GM12878 (cell line): ENCODE measurements around the gene C17orf114.

Experiments
- ATAC-seq: fragments of 200-7000 bp; cut with Tn5 transposase; 3 replicates; pipeline ENCODE4 v1.9.1; 2020; ENCODE audit warnings: mild to moderate bottlenecking, moderate library complexity
- BruUV-seq: library from RNA; stranded (reverse); fragments of 400-500 nt; replicated peaks from 2 replicates; lab custom pipeline; 2021; lab: Mats Ljungman, UMichigan
- CTCF ChIA-PET: fragments of 300-600 bp; sonication (Branson Sonifier 250); formaldehyde crosslinking; extraction: SDS; loops from one replicate; lab custom pipeline; 2021; ENCODE audit warnings: inconsistent platforms; lab: Yijun Ruan, JAX
- POLR2A ChIA-PET: fragments of 350-600 bp; formaldehyde crosslinking; extraction: SDS; loops from one replicate; lab custom pipeline; 2021; ENCODE audit warnings: inconsistent platforms; lab: Charles Lee
- RAD21 ChIA-PET: fragments of 300-600 bp; sonication (Branson Sonifier 250); formaldehyde crosslinking; loops from one replicate; lab custom pipeline; 2023; ENCODE audit warnings: antibody characterized with exemption; ENCODE audit not compliant: unreplicated experiment; lab: Charles Lee
- SMC1A ChIA-PET: fragments of 300-600 bp; sonication (Branson Sonifier 250); formaldehyde crosslinking; loops from one replicate; lab custom pipeline; 2023; ENCODE audit not compliant: unreplicated experiment, uncharacterized antibody; lab: Charles Lee
- DNase-seq: peaks from one replicate; pipeline ENCODE4 v3.0.0-alpha.2; 2011; ENCODE audit warnings: low read depth, low spot score
- FAIRE-seq: peaks from 3 replicates; lab custom pipeline; 2011; peaks lifted over from hg19 to GRCh38; lab: Jason Lieb, UNC
- H2AFZ ChIP-seq: 2 replicates; pipeline ENCODE4 v1.6.0; 2011; ENCODE audit warnings: low read depth, low read length, control low read depth; ENCODE audit not compliant: control insufficient read depth
- H3K27ac ChIP-seq: 2 replicates; pipeline ENCODE4 v1.5.1; 2011; ENCODE audit warnings: control low read depth; ENCODE audit not compliant: control insufficient read depth, insufficient read depth
- H3K27me3 ChIP-seq, 2 experiments: replicated peaks in 1 of 2; 2 replicates each; pipeline versions ENCODE4 v1.6.0 to v1.6.1; 2011; ENCODE audit warnings: low read length in 1 of 2; ENCODE audit not compliant: control insufficient read depth in 2 of 2, insufficient read depth in 2 of 2
- H3K36me3 ChIP-seq, 2 experiments: 2 replicates each; pipeline ENCODE4 v1.5.1; 2011; ENCODE audit warnings: low read length in 1 of 2; ENCODE audit not compliant: control insufficient read depth in 2 of 2, insufficient read depth in 2 of 2
- H3K4me1 ChIP-seq: 2 replicates; pipeline ENCODE4 v1.6.1; 2011; ENCODE audit warnings: mild to moderate bottlenecking, low read length, moderate library complexity, mixed read lengths; ENCODE audit not compliant: control insufficient read depth, insufficient read depth
- H3K4me2 ChIP-seq: 2 replicates; pipeline ENCODE4 v1.6.0; 2011; ENCODE audit warnings: control low read depth; ENCODE audit not compliant: control insufficient read depth, insufficient read depth
- H3K4me3 ChIP-seq: fragments of 200-600 bp; sonication (generic); 2 replicates; pipeline ENCODE4 v1.5.1; 2016
- H3K79me2 ChIP-seq: 2 replicates; pipeline ENCODE4 v1.6.0; 2011; ENCODE audit warnings: low read length; ENCODE audit not compliant: control insufficient read depth, insufficient read depth
- H3K9ac ChIP-seq: 2 replicates; pipeline ENCODE4 v1.8.0; 2011; ENCODE audit warnings: low read length, control low read depth, mixed read lengths; ENCODE audit not compliant: control insufficient read depth, insufficient read depth
- H3K9me3 ChIP-seq: replicated peaks from 3 replicates; pipeline ENCODE4 v1.5.1; 2011; ENCODE audit warnings: mild to moderate bottlenecking, low read length; ENCODE audit not compliant: control insufficient read depth, insufficient read depth
- H4K20me1 ChIP-seq: 2 replicates; pipeline ENCODE4 v1.6.0; 2011; ENCODE audit not compliant: control insufficient read depth, insufficient read depth
- BHLHE40 ChIP-seq, 2 experiments: fragments of 450-650 bp in 1 of 2; IDR thresholded peaks; 2 replicates each; pipeline ENCODE4 v1.6.1; 2011 to 2017; ENCODE audit warnings: low read depth in 2 of 2, borderline replicate concordance in 1 of 2, improper control_type of control experiment in 1 of 2, low read length in 1 of 2, mild to moderate bottlenecking in 1 of 2
- MEF2A ChIP-seq: IDR thresholded peaks from 2 replicates; pipeline ENCODE4 v1.6.1; 2011; ENCODE audit warnings: low read depth, mild to moderate bottlenecking, low read length, moderate library complexity; ENCODE audit not compliant: insufficient read depth
- RFX5 ChIP-seq: IDR thresholded peaks from 2 replicates; pipeline ENCODE4 v1.6.1; 2011; ENCODE audit warnings: low read depth, low read length, improper control_type of control experiment
- TCF12 ChIP-seq: IDR thresholded peaks from 2 replicates; pipeline ENCODE4 v1.6.1; 2011; ENCODE audit warnings: low read depth, mild to moderate bottlenecking, low read length
- WGBS: methylation state at CpG from one replicate; pipeline ENCODE4 v1.1.6; 2016; ENCODE audit warnings: low lambda C conversion rate; ENCODE audit not compliant: insufficient replicate concordance, insufficient coverage; ENCODE audit errors: missing lambda C conversion rate; 5-methylcytosine and 5-hydroxymethylcytosine counted together
- in situ Hi-C: fragments of 300-500 bp; cut with MboI; formaldehyde crosslinking; loops from 9 replicates; pipeline ENCODE4 v1.14.3; 2018; ENCODE audit warnings: mixed read lengths
- intact Hi-C: fragments of 100-400 bp; cut with micrococcal nuclease; formaldehyde crosslinking; loops from one replicate; pipeline ENCODE4 v1.14.2; 2022; ENCODE audit not compliant: unreplicated experiment
- TF ChIP-seq, protein P1 (sequence below): IDR thresholded peaks from 2 replicates; pipeline ENCODE4 v1.6.1; 2012; ENCODE audit warnings: low read depth, low read length, improper control_type of control experiment
- TF ChIP-seq, protein P2 (sequence below): IDR thresholded peaks from 2 replicates; pipeline ENCODE4 v1.6.1; 2011; ENCODE audit warnings: borderline replicate concordance, low read depth, mild to moderate bottlenecking, moderate library complexity, mixed read lengths, low read length; ENCODE audit not compliant: insufficient read depth; ENCODE audit errors: extremely low read length

The C17orf114 gene

DNA sequence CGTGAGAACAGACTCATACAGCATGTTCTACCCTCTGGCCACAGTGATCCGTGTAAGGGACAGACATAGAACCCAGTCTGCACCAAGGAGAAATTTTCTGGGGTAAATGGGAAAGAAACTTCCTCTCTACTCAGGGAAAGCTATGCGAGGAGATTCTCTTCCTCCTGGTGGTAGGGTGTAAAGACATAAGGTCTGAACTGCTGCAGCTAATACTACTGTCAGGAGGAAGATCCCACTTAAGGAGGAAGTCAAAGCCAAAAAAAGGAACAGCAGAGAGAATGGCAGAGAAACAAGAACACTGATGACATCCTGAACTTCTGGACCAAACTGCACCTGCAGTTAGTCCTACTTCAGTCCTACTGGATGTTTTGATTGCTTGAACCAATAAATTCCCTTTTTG, 37.5 kb downstream of the C17orf114 start:
- RAD21 ChIA-PET = no interaction called here
- CTCF ChIA-PET = interaction anchor here (1.9 kb wide), 1 partner anchor 138 kb away, joined by 4 read pairs; the partner anchor contains the start of gene CHRNE
- WGBS = 65% methylated on average over 3 of the region's 3 CpGs

DNA sequence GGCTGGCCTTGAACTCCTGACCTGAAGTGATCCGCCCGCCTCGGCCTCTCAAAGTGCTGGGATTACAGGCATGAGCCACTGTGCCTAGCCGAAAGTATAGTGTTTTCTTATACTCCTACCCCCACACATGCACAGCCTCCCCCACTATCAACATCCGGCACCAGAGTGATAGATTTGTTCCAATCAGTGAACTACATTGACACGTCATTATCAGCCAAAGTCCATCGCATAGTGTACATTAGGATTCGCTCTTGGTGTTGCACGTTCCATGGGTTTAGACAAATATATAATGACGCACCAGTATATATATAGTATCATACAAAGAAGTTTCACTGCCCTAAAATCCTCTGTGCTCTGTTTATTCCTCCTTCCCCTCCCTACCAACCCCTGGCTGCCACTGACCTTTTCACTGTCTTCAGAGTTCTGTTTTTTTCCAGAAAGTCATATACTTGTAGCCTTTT, 42.3 kb downstream of the C17orf114 start:
- ATAC-seq (no peak), DNase-seq (no peak), FAIRE-seq (no peak)
- ChIA-PET SMC1A (no interaction called here), RAD21 (no interaction called here), CTCF (no interaction called here), POLR2A (no interaction called here)
- H3K36me3 ChIP-seq = no peaks in the 10 kb centered on the region
- H3K4me2 ChIP-seq = no peak overlapping the region
- H3K9me3 ChIP-seq = no peaks in the 10 kb centered on the region
- H2AFZ ChIP-seq = no peak overlapping the region
- no peak overlapping the region for H3K9ac ChIP-seq
- no peaks in the 10 kb centered on the region for H4K20me1 ChIP-seq
- in situ Hi-C loops (no loop called here), intact Hi-C loops (no loop called here)
- peaks cover 0 to 2% of the 10 kb centered on the region in 2 experiments; a peak in 1 of 4 replicates for H3K27me3 ChIP-seq
- H3K4me3 ChIP-seq = no peak overlapping the region
- no peaks in the 10 kb centered on the region for H3K4me1 ChIP-seq
- H3K79me2 ChIP-seq = no peaks in the 10 kb centered on the region
- WGBS = 55% methylated on average over 10 of the region's 10 CpGs
- no TSS peak for BruUV-seq
- TF ChIP-seq RFX5 = no peak
- no peak for TF ChIP-seq MEF2A
- TF ChIP-seq, protein P1, sequence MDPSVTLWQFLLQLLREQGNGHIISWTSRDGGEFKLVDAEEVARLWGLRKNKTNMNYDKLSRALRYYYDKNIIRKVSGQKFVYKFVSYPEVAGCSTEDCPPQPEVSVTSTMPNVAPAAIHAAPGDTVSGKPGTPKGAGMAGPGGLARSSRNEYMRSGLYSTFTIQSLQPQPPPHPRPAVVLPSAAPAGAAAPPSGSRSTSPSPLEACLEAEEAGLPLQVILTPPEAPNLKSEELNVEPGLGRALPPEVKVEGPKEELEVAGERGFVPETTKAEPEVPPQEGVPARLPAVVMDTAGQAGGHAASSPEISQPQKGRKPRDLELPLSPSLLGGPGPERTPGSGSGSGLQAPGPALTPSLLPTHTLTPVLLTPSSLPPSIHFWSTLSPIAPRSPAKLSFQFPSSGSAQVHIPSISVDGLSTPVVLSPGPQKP = no peak
- peak in 1 of 2 experiments; percentile 26; a peak in 1 of 4 replicates for TF ChIP-seq BHLHE40 (IDR thresholded peaks at IDR 0.05; ENCODE audit: borderline replicate concordance in 1 of 2, low read depth in 2 of 2, low read length in 1 of 2)
- TF ChIP-seq TCF12 = no peak
- H3K27ac ChIP-seq = no peak overlapping the region

More for the DNA sequence above, 37.5 kb downstream of the C17orf114 start:
- no peak overlapping the region for H3K4me2 ChIP-seq
- H3K27me3 ChIP-seq = no peaks in the 10 kb centered on the region
- H3K27ac ChIP-seq = no peak overlapping the region
- H3K4me1 ChIP-seq = no peaks in the 10 kb centered on the region
- no peak for DNase-seq
- intact Hi-C loops (no loop called here), in situ Hi-C loops (no loop called here)
- ATAC-seq = no peak
- no peaks in the 10 kb centered on the region for H3K79me2 ChIP-seq
- no TSS peak for BruUV-seq
- H4K20me1 ChIP-seq = no peaks in the 10 kb centered on the region
- TF ChIP-seq, protein P2, sequence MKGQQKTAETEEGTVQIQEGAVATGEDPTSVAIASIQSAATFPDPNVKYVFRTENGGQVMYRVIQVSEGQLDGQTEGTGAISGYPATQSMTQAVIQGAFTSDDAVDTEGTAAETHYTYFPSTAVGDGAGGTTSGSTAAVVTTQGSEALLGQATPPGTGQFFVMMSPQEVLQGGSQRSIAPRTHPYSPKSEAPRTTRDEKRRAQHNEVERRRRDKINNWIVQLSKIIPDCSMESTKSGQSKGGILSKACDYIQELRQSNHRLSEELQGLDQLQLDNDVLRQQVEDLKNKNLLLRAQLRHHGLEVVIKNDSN = no peak
- ChIA-PET SMC1A (interaction anchor here (0.8 kb wide), 1 partner anchor 94 kb away, joined by 3 read pairs; no protein-coding TSS in a partner anchor), POLR2A (no interaction called here)
- no peak overlapping the region for H2AFZ ChIP-seq
- H3K36me3 ChIP-seq = no peaks in the 10 kb centered on the region
- no peaks in the 10 kb centered on the region for H3K9me3 ChIP-seq
- no peak for FAIRE-seq
- no peak overlapping the region for H3K4me3 ChIP-seq
- H3K9ac ChIP-seq = no peak overlapping the region
